ENCODE measurements around the gene PTEN.

GRCh38 chr10:87882555-87883294, 19.3 kb downstream of the PTEN start:
- TF ChIP-seq CTCF (IDR thresholded peaks at IDR 0.05) (no peak), POLR2A (IDR thresholded peaks at IDR 0.05) (no peak)

Measured in stomach (tissue), 4 donors.